Neural cell (in vitro differentiated cells): ENCODE measurements around the gene RASGEF1C. TPM values are rescaled to one million over a fixed set of nuclear protein-coding genes. Genes with fewer than 3 reads are reported as not detected.

ENCODE experiments used
- H2AFZ ChIP-seq: fragments of 200-600, 300-800 bp; sonication (generic), shearing (Covaris generic); 2 replicates; pipeline ENCODE4 v1.6.0; 2014; ENCODE audit warnings: low read depth, mild to moderate bottlenecking, antibody characterized with exemption, low read length, moderate library complexity
- H3F3A ChIP-seq: fragments of 200-600 bp; shearing (Covaris generic); 2 replicates; pipeline ENCODE4 v1.6.1; 2016; ENCODE audit warnings: mild to moderate bottlenecking, moderate library complexity, mixed read lengths, antibody characterized with exemption, low read length; ENCODE audit not compliant: insufficient read depth, poor library complexity, severe bottlenecking
- H3K27ac ChIP-seq: fragments of 200-600, 300-800 bp; sonication (generic), shearing (Covaris generic); 2 replicates; pipeline ENCODE4 v1.5.1; 2014; ENCODE audit warnings: mild to moderate bottlenecking, low read length, moderate library complexity
- H3K27me3 ChIP-seq: fragments of 300-800, 200-600 bp; sonication (generic), shearing (Covaris generic); 2 replicates; pipeline ENCODE4 v1.6.0; 2014; ENCODE audit warnings: mild to moderate bottlenecking, low read depth, low read length, moderate library complexity; ENCODE audit not compliant: insufficient read depth
- H3K36me3 ChIP-seq: fragments of 300-800, 200-600 bp; sonication (generic), shearing (Covaris generic); 2 replicates; pipeline ENCODE4 v1.5.1; 2014; ENCODE audit warnings: mild to moderate bottlenecking, antibody characterized with exemption, low read length, moderate library complexity; ENCODE audit not compliant: insufficient read depth
- H3K4me2 ChIP-seq: fragments of 300-800, 200-600 bp; sonication (generic), shearing (Covaris generic); 2 replicates; pipeline ENCODE4 v1.6.0; 2014; ENCODE audit warnings: mild to moderate bottlenecking, low read length
- H3K4me3 ChIP-seq: fragments of 300-800, 200-600 bp; sonication (generic), shearing (Covaris generic); 2 replicates; pipeline ENCODE4 v1.5.1; 2014; ENCODE audit warnings: mild to moderate bottlenecking, low read length, moderate library complexity
- H3K79me2 ChIP-seq: fragments of 200-600 bp; shearing (Covaris generic); replicated peaks from 2 replicates; pipeline ENCODE4 v1.6.0; 2014; ENCODE audit warnings: mild to moderate bottlenecking, low read length, moderate library complexity; ENCODE audit not compliant: insufficient read depth
- H3K9ac ChIP-seq: fragments of 300-800, 200-600 bp; sonication (generic), shearing (Covaris generic); 2 replicates; pipeline ENCODE4 v1.6.1; 2016; ENCODE audit warnings: mild to moderate bottlenecking, low read length, mixed read lengths
- H3K9me2 ChIP-seq: fragments of 200-600 bp; shearing (Covaris generic); 2 replicates; pipeline ENCODE4 v1.6.1; 2016; ENCODE audit warnings: mild to moderate bottlenecking, low read length, mixed read lengths; ENCODE audit not compliant: insufficient read depth
- H3K9me3 ChIP-seq: fragments of 200-600, 300-800 bp; sonication (generic), shearing (Covaris generic); 2 replicates; pipeline ENCODE4 v1.6.1; 2016; ENCODE audit warnings: mild to moderate bottlenecking, mixed run types, low read length, moderate library complexity, mixed read lengths
- H4K20me1 ChIP-seq: fragments of 200-600 bp; shearing (Covaris generic); 2 replicates; pipeline ENCODE4 v1.6.1; 2016; ENCODE audit warnings: mild to moderate bottlenecking, mixed run types; ENCODE audit not compliant: insufficient read depth
- EP300 ChIP-seq: fragments of 450-650 bp; conservative IDR thresholded peaks from 2 replicates; pipeline ENCODE4 v1.6.1; 2014; ENCODE audit warnings: antibody characterized with exemption, mild to moderate bottlenecking, moderate library complexity; ENCODE audit not compliant: poor library complexity, severe bottlenecking
- EZH2 ChIP-seq: fragments of 200-600, 300-800 bp; shearing (Covaris generic), sonication (generic); IDR thresholded peaks from 2 replicates; pipeline ENCODE4 v1.6.1; 2014; ENCODE audit warnings: antibody characterized with exemption, low read length, borderline replicate concordance, mild to moderate bottlenecking; ENCODE audit not compliant: insufficient read depth, poor library complexity, severe bottlenecking
- MXI1 ChIP-seq: fragments of 450-650 bp; conservative IDR thresholded peaks from 2 replicates; pipeline ENCODE4 v1.6.1; 2014; ENCODE audit warnings: antibody characterized with exemption, mild to moderate bottlenecking; ENCODE audit not compliant: poor library complexity, severe bottlenecking
- POLR2AphosphoS5 ChIP-seq: IDR thresholded peaks from 2 replicates; pipeline ENCODE4 v1.6.1; 2012
- RAD21 ChIP-seq: fragments of 450-650 bp; conservative IDR thresholded peaks from 2 replicates; pipeline ENCODE4 v1.6.1; 2014; ENCODE audit warnings: antibody characterized with exemption, mild to moderate bottlenecking, moderate library complexity
- SMC3 ChIP-seq: fragments of 450-650 bp; conservative IDR thresholded peaks from 2 replicates; pipeline ENCODE4 v1.6.1; 2014; ENCODE audit warnings: antibody characterized with exemption, mild to moderate bottlenecking, moderate library complexity; ENCODE audit not compliant: poor library complexity
- TAF1 ChIP-seq: IDR thresholded peaks from 2 replicates; pipeline ENCODE4 v1.6.1; 2012; ENCODE audit warnings: low read depth
- polyA plus RNA-seq: library from polyadenylated mRNA; depleted of rRNA; stranded (reverse); fragments of >200 nt; gene quantifications from 2 replicates; pipeline ENCODE4 v1.2.3, GENCODE V29; 2014
- TF ChIP-seq, protein P1 (sequence below): IDR thresholded peaks from 2 replicates; pipeline ENCODE4 v1.6.1; 2012; ENCODE audit warnings: borderline replicate concordance
- TF ChIP-seq, protein P2 (sequence below): fragments of 450-650 bp; IDR thresholded peaks from 2 replicates; pipeline ENCODE4 v1.5.1; 2014; ENCODE audit warnings: antibody characterized with exemption, mild to moderate bottlenecking, moderate library complexity; ENCODE audit not compliant: poor library complexity, severe bottlenecking

Gene RASGEF1C
- polyA plus RNA-seq, 1 donor from 2014 or later, result 5.3 TPM

DNA sequence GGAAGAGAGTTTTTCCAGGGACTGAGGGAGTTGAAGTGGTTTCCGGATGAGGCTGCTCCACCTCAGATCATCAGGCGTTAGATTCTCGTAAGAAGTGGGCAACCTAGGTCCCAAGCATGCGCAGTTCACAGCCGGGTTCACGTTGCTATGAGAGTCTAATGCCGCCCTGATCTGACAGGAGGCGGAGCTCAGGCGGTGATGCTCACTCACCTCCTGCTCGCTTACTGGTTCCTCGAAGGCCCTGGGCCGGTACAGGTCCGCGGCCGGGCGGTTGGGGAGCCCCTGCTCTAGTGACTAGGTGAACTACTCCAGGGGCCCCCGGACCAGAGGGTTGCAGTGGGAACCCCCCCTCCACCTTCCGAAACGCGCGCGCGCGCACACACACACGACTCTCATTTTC is 136.5 kb downstream of the RASGEF1C start:
- peak overlapping the region; percentile 97 for H3K9ac ChIP-seq

DNA sequence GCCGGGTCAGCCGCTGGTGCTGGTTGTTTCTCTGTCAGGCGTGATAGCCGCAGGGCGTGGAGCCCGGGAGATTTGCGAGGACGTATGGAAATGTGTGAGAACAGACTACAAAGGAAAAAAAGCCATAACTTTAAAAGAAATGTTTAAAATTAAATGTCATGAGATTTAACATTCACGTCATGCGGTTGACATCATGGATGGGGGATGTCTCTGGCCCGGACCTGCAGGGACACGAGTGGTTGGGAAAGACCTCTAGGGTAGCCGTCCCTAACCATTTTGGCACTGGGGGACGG is 136.8 kb downstream of the RASGEF1C start:
- H3K4me2 ChIP-seq, result peak overlapping the region; percentile 45
- TF ChIP-seq, protein P1, sequence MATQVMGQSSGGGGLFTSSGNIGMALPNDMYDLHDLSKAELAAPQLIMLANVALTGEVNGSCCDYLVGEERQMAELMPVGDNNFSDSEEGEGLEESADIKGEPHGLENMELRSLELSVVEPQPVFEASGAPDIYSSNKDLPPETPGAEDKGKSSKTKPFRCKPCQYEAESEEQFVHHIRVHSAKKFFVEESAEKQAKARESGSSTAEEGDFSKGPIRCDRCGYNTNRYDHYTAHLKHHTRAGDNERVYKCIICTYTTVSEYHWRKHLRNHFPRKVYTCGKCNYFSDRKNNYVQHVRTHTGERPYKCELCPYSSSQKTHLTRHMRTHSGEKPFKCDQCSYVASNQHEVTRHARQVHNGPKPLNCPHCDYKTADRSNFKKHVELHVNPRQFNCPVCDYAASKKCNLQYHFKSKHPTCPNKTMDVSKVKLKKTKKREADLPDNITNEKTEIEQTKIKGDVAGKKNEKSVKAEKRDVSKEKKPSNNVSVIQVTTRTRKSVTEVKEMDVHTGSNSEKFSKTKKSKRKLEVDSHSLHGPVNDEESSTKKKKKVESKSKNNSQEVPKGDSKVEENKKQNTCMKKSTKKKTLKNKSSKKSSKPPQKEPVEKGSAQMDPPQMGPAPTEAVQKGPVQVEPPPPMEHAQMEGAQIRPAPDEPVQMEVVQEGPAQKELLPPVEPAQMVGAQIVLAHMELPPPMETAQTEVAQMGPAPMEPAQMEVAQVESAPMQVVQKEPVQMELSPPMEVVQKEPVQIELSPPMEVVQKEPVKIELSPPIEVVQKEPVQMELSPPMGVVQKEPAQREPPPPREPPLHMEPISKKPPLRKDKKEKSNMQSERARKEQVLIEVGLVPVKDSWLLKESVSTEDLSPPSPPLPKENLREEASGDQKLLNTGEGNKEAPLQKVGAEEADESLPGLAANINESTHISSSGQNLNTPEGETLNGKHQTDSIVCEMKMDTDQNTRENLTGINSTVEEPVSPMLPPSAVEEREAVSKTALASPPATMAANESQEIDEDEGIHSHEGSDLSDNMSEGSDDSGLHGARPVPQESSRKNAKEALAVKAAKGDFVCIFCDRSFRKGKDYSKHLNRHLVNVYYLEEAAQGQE, result peak; percentile 12
- TF ChIP-seq MXI1, result no peak
- H3F3A ChIP-seq, result no peaks in the 10 kb centered on the region
- H3K9me3 ChIP-seq, result no peaks in the 10 kb centered on the region
- H3K36me3 ChIP-seq, result no peaks in the 10 kb centered on the region
- H3K9ac ChIP-seq, result peak overlapping the region; percentile 97
- peak overlapping the region; percentile 90 for H3K27ac ChIP-seq
- no peaks in the 10 kb centered on the region for H3K9me2 ChIP-seq
- no peak overlapping the region for H2AFZ ChIP-seq
- H3K4me3 ChIP-seq, result peak overlapping the region; percentile 96
- H3K79me2 ChIP-seq, result peaks cover 40% of the 10 kb centered on the region
- peaks cover 11% of the 10 kb centered on the region for H4K20me1 ChIP-seq
- H3K27me3 ChIP-seq, result no peaks in the 10 kb centered on the region

More for the DNA sequence above, 136.5 kb downstream of the RASGEF1C start:
- Histone ChIP-seq H2AFZ (no peak overlapping the region), H3K27me3 (no peaks in the 10 kb centered on the region), H3F3A (no peaks in the 10 kb centered on the region), H3K9me2 (no peaks in the 10 kb centered on the region), H3K9me3 (no peaks in the 10 kb centered on the region), H4K20me1 (peaks cover 11% of the 10 kb centered on the region), H3K36me3 (no peaks in the 10 kb centered on the region), H3K4me2 (peak overlapping the region; percentile 45), H3K27ac (peak overlapping the region; percentile 90), H3K79me2 (peaks cover 36% of the 10 kb centered on the region), H3K4me3 (peak overlapping the region; percentile 96)
- TF ChIP-seq, protein P2, sequence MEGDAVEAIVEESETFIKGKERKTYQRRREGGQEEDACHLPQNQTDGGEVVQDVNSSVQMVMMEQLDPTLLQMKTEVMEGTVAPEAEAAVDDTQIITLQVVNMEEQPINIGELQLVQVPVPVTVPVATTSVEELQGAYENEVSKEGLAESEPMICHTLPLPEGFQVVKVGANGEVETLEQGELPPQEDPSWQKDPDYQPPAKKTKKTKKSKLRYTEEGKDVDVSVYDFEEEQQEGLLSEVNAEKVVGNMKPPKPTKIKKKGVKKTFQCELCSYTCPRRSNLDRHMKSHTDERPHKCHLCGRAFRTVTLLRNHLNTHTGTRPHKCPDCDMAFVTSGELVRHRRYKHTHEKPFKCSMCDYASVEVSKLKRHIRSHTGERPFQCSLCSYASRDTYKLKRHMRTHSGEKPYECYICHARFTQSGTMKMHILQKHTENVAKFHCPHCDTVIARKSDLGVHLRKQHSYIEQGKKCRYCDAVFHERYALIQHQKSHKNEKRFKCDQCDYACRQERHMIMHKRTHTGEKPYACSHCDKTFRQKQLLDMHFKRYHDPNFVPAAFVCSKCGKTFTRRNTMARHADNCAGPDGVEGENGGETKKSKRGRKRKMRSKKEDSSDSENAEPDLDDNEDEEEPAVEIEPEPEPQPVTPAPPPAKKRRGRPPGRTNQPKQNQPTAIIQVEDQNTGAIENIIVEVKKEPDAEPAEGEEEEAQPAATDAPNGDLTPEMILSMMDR, result no peak
- TF ChIP-seq POLR2AphosphoS5, result no peak
- TF ChIP-seq, protein P1, result no peak
- no peak for TF ChIP-seq MXI1
- TF ChIP-seq SMC3, result no peak
- no peak for TF ChIP-seq EP300
- TF ChIP-seq EZH2, result no peak
- no peak for TF ChIP-seq TAF1
- TF ChIP-seq RAD21, result no peak
